Stimulated activated naive B cell treated with anti-CD40 and anti-IgM and Interleukin-4, amounts not matched to agents 10 μg/mL and 1 μg/mL and 100 μg/mL, for 72 hours (primary cell): Measurements from ENCODE around the gene MAD2L2.

ENCODE experiments used
- ATAC-seq, 2 donors: fragments of 150-1000 bp; cut with Tn5 transposase; replicated peaks; 2 replicates each; pipeline ENCODE4 v1.10.0; 2021; ENCODE audit warnings: moderate library complexity in 1 of 2
- DNase-seq: peaks from one replicate; pipeline ENCODE4 v3.0.0; 2021
- H3K27ac Mint-ChIP-seq: one replicate; pipeline ENCODE4 v1.8.0; 2022; ENCODE audit warnings: mild to moderate bottlenecking, mixed read lengths
- H3K27me3 Mint-ChIP-seq, 2 donors: one replicate each; pipeline ENCODE4 v1.8.0; 2022; ENCODE audit warnings: mixed read lengths in 2 of 2
- H3K36me3 Mint-ChIP-seq, 2 donors: one replicate each; pipeline ENCODE4 v1.8.0; 2022; ENCODE audit warnings: mixed read lengths in 2 of 2, mild to moderate bottlenecking in 1 of 2
- H3K4me1 Mint-ChIP-seq, 2 donors: one replicate each; pipeline ENCODE4 v1.8.0; 2022; ENCODE audit warnings: mixed read lengths in 2 of 2, mild to moderate bottlenecking in 1 of 2
- H3K4me3 Mint-ChIP-seq, 2 donors: one replicate each; pipeline ENCODE4 v1.8.0; 2022; ENCODE audit warnings: mild to moderate bottlenecking in 2 of 2, mixed read lengths in 2 of 2, moderate library complexity in 1 of 2
- H3K9me3 Mint-ChIP-seq, 2 donors: one replicate each; pipeline ENCODE4 v1.8.0; 2022; ENCODE audit warnings: mixed read lengths in 2 of 2, mild to moderate bottlenecking in 1 of 2

Gene MAD2L2

DNA sequence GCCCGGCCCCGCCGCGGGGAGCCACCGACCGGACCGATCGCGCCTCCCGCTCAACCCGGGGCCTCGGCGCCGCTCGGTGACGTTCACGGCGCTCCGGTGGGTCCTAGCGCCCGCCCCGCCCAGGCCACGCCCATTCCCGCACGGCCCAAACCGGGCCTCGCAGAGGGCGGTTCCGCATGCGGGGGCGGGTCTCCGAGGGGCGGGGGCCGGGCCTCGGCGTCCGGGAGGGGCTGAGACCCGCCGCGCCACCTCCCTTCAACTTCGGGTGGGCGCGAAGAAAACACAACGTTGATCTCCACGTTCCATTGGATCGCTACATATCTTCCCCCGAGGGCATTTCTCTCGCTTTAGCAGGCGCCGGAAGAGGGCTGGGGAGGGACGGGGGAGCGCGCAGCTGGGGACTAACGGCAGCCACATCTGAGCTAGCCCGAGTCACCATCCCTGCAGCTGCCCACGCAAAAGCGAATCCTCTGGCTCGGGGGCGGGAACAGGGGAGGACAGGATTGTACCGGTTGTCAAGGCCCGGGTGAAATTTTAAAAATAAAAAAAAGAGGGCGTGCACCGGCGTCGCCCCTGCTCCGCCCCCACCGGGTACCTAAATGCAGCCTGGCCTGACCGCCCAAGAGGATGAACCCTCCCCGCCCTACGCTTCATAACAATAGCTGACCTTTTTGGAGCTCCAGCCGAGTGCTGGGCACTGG, at the start of gene MAD2L2:
MAD2L2 (minus strand) TSS at position 78 of the 701 bp plus-strand sequence. CDS start 547 bp downstream, outside the sequence.
- no peaks in the 10 kb centered on the region for H3K9me3 Mint-ChIP-seq
- peak within 1 kb of the TSS; percentile 93 to 94 for H3K4me3 Mint-ChIP-seq
- H3K4me1 Mint-ChIP-seq, result peaks cover 19 to 32% of the 10 kb centered on the region in 2 donors
- DNase-seq (peak; percentile 84), ATAC-seq (peak; percentile 92 to 94)
- H3K27ac Mint-ChIP-seq, result peak within 1 kb of the TSS; percentile 93
- no peaks in the 10 kb centered on the region for H3K36me3 Mint-ChIP-seq
- H3K27me3 Mint-ChIP-seq, result peaks cover 0 to 4% of the 10 kb centered on the region in 2 donors

- DNase-seq (no peak), ATAC-seq (peak; percentile 92 to 94)
- H3K4me1 Mint-ChIP-seq, result peaks cover 28 to 41% of the 10 kb centered on the region in 2 donors
- H3K36me3 Mint-ChIP-seq, result no peaks in the 10 kb centered on the region
- H3K27me3 Mint-ChIP-seq, result no peaks in the 10 kb centered on the region
- H3K27ac Mint-ChIP-seq, result peak overlapping the region; percentile 93
- H3K4me3 Mint-ChIP-seq, result peak overlapping the region; percentile 70 to 72
- no peaks in the 10 kb centered on the region for H3K9me3 Mint-ChIP-seq
Observed at GRCh38 chr1:11730429-11730891, 49.5 kb upstream of the MAD2L2 start.

- no peaks in the 10 kb centered on the region for H3K9me3 Mint-ChIP-seq
- peak in 1 of 2 donors; percentile 21 for ATAC-seq
- no peaks in the 10 kb centered on the region for H3K27me3 Mint-ChIP-seq
- H3K4me1 Mint-ChIP-seq, result peaks cover 26 to 43% of the 10 kb centered on the region in 2 donors
- H3K27ac Mint-ChIP-seq, result peak overlapping the region; percentile 93
- no peak for DNase-seq
- H3K4me3 Mint-ChIP-seq, result peak overlapping the region; percentile 70 to 72
- H3K36me3 Mint-ChIP-seq, result no peaks in the 10 kb centered on the region
Observed at GRCh38 chr1:11729498-11730428, 48.8 kb upstream of the MAD2L2 start.

- no peak overlapping the region for H3K4me3 Mint-ChIP-seq
- no peaks in the 10 kb centered on the region for H3K27me3 Mint-ChIP-seq
- ATAC-seq, result no peak
- no peak for DNase-seq
- H3K4me1 Mint-ChIP-seq, result peaks cover 26 to 43% of the 10 kb centered on the region in 2 donors
- H3K9me3 Mint-ChIP-seq, result no peaks in the 10 kb centered on the region
- no peaks in the 10 kb centered on the region for H3K36me3 Mint-ChIP-seq
- no peak overlapping the region for H3K27ac Mint-ChIP-seq
Observed at GRCh38 chr1:11729155-11729497, 48.2 kb upstream of the MAD2L2 start.

GRCh38 chr1:11728126-11728806, 47.3 kb upstream of the MAD2L2 start:
- Mint-ChIP-seq H3K27ac (no peak overlapping the region), H3K9me3 (no peaks in the 10 kb centered on the region), H3K36me3 (no peaks in the 10 kb centered on the region), H3K4me1 (peaks cover 26 to 43% of the 10 kb centered on the region in 2 donors), H3K4me3 (no peak overlapping the region), H3K27me3 (no peaks in the 10 kb centered on the region)
- ATAC-seq, result no peak
- no peak for DNase-seq

DNA sequence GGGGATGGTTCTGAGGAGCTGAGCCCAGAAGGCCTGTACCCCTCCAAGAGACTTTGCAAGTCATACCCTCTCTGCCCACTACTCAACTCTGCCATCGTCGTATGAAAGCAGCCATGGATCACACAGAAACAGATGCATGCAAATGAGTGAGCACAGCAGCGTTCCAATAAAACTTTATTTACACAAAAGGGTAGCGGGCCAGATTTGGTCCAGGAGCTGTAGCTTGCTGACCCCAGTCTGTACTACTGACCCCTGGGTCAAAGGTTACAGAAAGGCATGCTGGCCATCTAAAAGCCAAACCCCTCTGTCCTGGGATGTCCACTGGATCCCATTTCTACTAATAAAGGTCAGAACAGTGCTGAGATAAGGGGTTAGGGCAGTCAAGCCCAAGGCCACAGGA, 46.2 kb upstream of the MAD2L2 start:
- Mint-ChIP-seq H3K4me1 (peaks cover 26 to 43% of the 10 kb centered on the region in 2 donors), H3K27ac (no peak overlapping the region), H3K27me3 (no peaks in the 10 kb centered on the region), H3K36me3 (no peaks in the 10 kb centered on the region), H3K9me3 (no peaks in the 10 kb centered on the region), H3K4me3 (no peak overlapping the region)
- DNase-seq (no peak), ATAC-seq (no peak)

DNA sequence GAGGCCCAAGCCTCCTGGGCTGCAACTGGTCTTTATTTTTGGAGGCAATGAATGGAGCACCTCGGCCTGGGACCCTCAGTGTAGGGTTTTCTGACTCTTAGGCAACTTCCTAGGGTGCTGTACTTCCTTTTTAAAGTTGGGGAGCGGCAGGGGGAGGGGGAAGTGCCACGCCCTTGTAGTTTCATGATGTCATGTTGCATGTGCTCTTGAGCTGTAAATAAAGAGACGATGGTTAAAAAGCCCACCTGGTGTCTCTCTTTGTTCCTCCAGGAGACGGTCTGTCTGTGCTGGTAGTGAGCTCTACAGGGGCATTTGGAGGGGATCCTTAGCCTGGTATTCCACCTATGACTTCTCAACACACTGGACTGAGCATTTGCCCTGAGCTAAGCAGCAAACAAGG, 44.7 kb upstream of the MAD2L2 start:
- ATAC-seq, result no peak

GRCh38 chr1:11722538-11722937, 41.6 kb upstream of the MAD2L2 start:
- ATAC-seq (no peak), DNase-seq (no peak)
- H3K4me1 Mint-ChIP-seq, result peaks cover 13 to 25% of the 10 kb centered on the region in 2 donors
- H3K9me3 Mint-ChIP-seq, result no peaks in the 10 kb centered on the region
- no peak overlapping the region for H3K27ac Mint-ChIP-seq
- no peaks in the 10 kb centered on the region for H3K36me3 Mint-ChIP-seq
- H3K27me3 Mint-ChIP-seq, result no peaks in the 10 kb centered on the region
- no peak overlapping the region for H3K4me3 Mint-ChIP-seq

More for the DNA sequence above, 44.7 kb upstream of the MAD2L2 start:
- Mint-ChIP-seq H3K4me1 (peaks cover 18 to 28% of the 10 kb centered on the region in 2 donors), H3K36me3 (no peaks in the 10 kb centered on the region), H3K4me3 (no peak overlapping the region), H3K27ac (no peak overlapping the region), H3K9me3 (no peaks in the 10 kb centered on the region), H3K27me3 (no peaks in the 10 kb centered on the region)
- no peak for DNase-seq

DNA sequence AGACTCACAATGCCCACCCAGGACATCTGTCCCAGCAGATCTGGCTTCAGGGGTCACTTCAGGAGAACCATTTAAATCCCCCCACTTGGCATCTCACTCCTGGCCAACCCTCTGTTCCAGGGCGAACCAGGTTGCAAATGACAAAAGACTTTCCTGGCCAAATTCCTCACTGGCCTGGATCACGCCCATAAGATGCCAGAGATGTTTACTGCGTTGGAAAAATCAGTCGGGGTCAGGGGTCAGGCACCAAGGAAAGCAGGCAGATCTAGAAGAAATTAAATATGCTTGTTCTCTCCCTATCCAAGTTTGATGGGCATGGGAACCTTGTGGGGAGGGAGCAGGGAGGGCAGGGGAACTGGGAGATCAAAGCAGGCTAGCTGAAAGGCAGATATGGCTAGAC, 40.4 kb upstream of the MAD2L2 start:
- Mint-ChIP-seq H3K4me1 (peaks cover 13 to 25% of the 10 kb centered on the region in 2 donors), H3K4me3 (no peak overlapping the region), H3K9me3 (no peaks in the 10 kb centered on the region), H3K27me3 (no peaks in the 10 kb centered on the region), H3K27ac (no peak overlapping the region), H3K36me3 (no peaks in the 10 kb centered on the region)
- DNase-seq, result no peak
- no peak for ATAC-seq

DNA sequence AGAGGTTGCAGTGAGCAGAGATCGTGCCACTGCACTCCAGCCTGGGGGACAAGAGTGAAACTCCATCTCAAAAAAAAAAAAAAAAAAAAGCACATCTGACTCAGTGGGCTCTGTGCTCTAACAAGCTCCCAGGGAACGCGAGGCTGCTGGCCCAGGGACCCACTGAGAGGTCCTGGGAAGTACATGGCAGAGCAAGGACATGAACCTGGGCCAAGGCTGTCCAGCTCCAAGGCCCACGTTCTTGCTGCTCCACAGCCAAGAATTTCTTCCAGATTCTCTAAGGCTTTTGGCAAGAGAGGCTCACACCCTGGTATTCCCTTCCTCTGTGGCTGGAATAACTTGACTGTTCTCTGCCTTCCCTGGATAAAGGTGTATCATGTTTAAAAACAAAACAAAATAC, 39.6 kb upstream of the MAD2L2 start:
- DNase-seq (no peak), ATAC-seq (no peak)
- H3K27me3 Mint-ChIP-seq, result no peaks in the 10 kb centered on the region
- no peaks in the 10 kb centered on the region for H3K9me3 Mint-ChIP-seq
- no peak overlapping the region for H3K27ac Mint-ChIP-seq
- H3K4me1 Mint-ChIP-seq, result peaks cover 10 to 17% of the 10 kb centered on the region in 2 donors
- no peaks in the 10 kb centered on the region for H3K36me3 Mint-ChIP-seq
- no peak overlapping the region for H3K4me3 Mint-ChIP-seq

DNA sequence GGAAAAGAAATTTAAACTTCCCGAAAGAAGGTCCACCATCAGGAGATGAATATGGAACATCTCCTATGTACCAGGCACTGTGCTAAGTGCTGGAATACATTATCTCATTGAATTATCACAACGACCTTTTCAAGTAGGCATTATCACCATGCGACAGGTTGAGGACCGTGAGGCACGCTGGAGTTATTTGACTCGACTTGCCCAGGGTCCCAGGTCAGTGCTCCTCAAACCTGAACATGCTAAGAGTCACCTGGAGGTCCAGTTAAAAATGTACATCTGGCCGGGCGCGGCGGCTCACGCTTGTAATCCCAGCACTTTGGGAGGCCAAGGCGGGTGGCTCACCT, 39.1 kb upstream of the MAD2L2 start:
- H3K27me3 Mint-ChIP-seq, result no peaks in the 10 kb centered on the region
- DNase-seq, result no peak
- H3K36me3 Mint-ChIP-seq, result no peaks in the 10 kb centered on the region
- H3K9me3 Mint-ChIP-seq, result no peaks in the 10 kb centered on the region
- H3K27ac Mint-ChIP-seq, result peak overlapping the region; percentile 92
- H3K4me1 Mint-ChIP-seq, result peaks cover 9 to 14% of the 10 kb centered on the region in 2 donors
- H3K4me3 Mint-ChIP-seq, result peak overlapping the region; percentile 89 to 94
- no peak for ATAC-seq

GRCh38 chr1:11719313-11720032, 38.5 kb upstream of the MAD2L2 start:
- Mint-ChIP-seq H3K4me3 (peak overlapping the region; percentile 89 to 94), H3K36me3 (no peaks in the 10 kb centered on the region), H3K9me3 (no peaks in the 10 kb centered on the region), H3K27ac (peak overlapping the region; percentile 92), H3K4me1 (peaks cover 9 to 14% of the 10 kb centered on the region in 2 donors), H3K27me3 (no peaks in the 10 kb centered on the region)
- peak; percentile 91 to 92 for ATAC-seq
- peak; percentile 72 for DNase-seq

- Mint-ChIP-seq H3K9me3 (no peaks in the 10 kb centered on the region), H3K27ac (no peak overlapping the region), H3K4me1 (peaks cover 9 to 12% of the 10 kb centered on the region in 2 donors), H3K36me3 (no peaks in the 10 kb centered on the region), H3K27me3 (no peaks in the 10 kb centered on the region), H3K4me3 (no peak overlapping the region)
- ATAC-seq (no peak), DNase-seq (no peak)
Observed at GRCh38 chr1:11714831-11715575, 34.1 kb upstream of the MAD2L2 start.
